Activated B cell treated with CpG ODN at 0.5 μM for 24 hours (primary cell): Measurements from ENCODE around the gene KIAA0825. TPM values are rescaled to one million over a fixed set of nuclear protein-coding genes. Genes with fewer than 3 reads are reported as not detected.
"Not testable (repeated sequence)": the region's sequence is repeated elsewhere in the genome, so short reads cannot be mapped to it uniquely, and the experiment has no call there.

Source experiments
- ATAC-seq: fragments of 200-7000 bp; cut with Tn5 transposase; one replicate; pipeline ENCODE4 v1.10.0; 2021; ENCODE audit warnings: low read depth, mild to moderate bottlenecking, moderate library complexity
- CTCF ChIA-PET: fragments of 350-600 bp; sonication (Branson Sonifier 250); formaldehyde crosslinking; loops from one replicate; lab custom pipeline; 2021; ENCODE audit warnings: antibody characterized with exemption; lab: Charles Lee
- POLR2A ChIA-PET: fragments of 350-600 bp; sonication (Branson Sonifier 250); formaldehyde crosslinking; loops from one replicate; lab custom pipeline; 2021; ENCODE audit warnings: antibody characterized with exemption; lab: Charles Lee
- DNase-seq: peaks from one replicate; pipeline ENCODE4 v3.0.0; 2022
- H3K27ac Mint-ChIP-seq: one replicate; pipeline ENCODE4 v1.8.0; 2020; ENCODE audit warnings: mixed read lengths
- H3K27me3 Mint-ChIP-seq: one replicate; pipeline ENCODE4 v1.8.0; 2021; ENCODE audit warnings: mixed read lengths
- H3K36me3 Mint-ChIP-seq: one replicate; pipeline ENCODE4 v1.8.0; 2021; ENCODE audit warnings: low read depth, mixed read lengths
- H3K4me1 Mint-ChIP-seq: one replicate; pipeline ENCODE4 v1.8.0; 2021; ENCODE audit warnings: mixed read lengths
- H3K4me3 Mint-ChIP-seq: one replicate; pipeline ENCODE4 v1.8.0; 2020; ENCODE audit warnings: mild to moderate bottlenecking, mixed read lengths
- H3K9me3 Mint-ChIP-seq: one replicate; pipeline ENCODE4 v1.8.0; 2020; ENCODE audit warnings: mixed read lengths
- intact Hi-C: fragments of 100-400 bp; cut with micrococcal nuclease; formaldehyde crosslinking; loops from one replicate; pipeline ENCODE4 v1.15.1; 2024
- total RNA-seq: library from RNA; stranded (reverse); gene quantifications from 2 replicates; pipeline ENCODE4 v1.2.3, GENCODE V29; 2022
- TF ChIP-seq, protein P1 (sequence below): fragments of 200-600 bp; IDR thresholded peaks from one replicate; pipeline ENCODE4 v1.8.0; 2022; ENCODE audit warnings: antibody characterized with exemption, mild to moderate bottlenecking

The KIAA0825 gene
- total RNA-seq, 1 donor from 2014 or later, result 2.3 TPM

DNA sequence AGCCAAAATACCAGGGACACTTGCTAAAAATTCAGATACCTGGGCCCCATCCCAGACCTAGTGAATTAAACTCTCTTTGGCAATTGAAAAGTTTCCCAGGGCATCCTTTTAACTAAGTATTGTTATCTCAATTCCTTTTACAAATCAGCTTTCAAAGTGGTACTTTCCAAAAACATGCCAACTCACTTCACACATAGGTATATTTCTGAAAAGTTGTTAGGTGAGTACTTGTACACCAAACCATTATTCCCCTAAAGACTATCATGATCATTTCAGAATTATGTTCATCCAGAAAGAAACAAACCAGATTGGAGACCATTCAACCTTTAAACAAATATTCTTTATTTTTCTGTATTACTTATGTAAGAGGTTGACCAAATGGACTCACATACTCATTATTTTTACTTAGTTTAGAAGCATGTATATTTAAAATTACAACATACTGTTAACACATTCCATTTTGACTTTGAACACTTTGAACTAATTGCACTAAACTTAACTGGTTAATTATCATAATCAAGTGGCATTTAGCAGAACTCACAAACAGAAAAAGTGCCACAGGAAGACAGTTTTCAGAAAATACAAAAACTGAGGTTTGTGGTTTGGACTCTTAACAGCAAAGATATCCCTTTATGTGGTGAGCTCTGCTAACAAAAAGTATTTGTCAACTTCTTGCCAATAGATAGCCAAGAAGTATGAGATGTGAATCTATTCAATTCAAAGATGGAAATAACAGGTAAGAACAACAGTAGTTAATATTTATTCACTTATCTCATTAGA lies 40.7 kb downstream of the KIAA0825 start:
- ChIA-PET CTCF (no interaction called here), POLR2A (no interaction called here)
- Mint-ChIP-seq H3K4me3 (no peak overlapping the region), H3K36me3 (no peaks in the 10 kb centered on the region), H3K27me3 (no peaks in the 10 kb centered on the region), H3K4me1 (peaks cover 23% of the 10 kb centered on the region), H3K27ac (no peak overlapping the region), H3K9me3 (no peaks in the 10 kb centered on the region)
- DNase-seq (no peak), ATAC-seq (no peak)
- TF ChIP-seq, protein P1, sequence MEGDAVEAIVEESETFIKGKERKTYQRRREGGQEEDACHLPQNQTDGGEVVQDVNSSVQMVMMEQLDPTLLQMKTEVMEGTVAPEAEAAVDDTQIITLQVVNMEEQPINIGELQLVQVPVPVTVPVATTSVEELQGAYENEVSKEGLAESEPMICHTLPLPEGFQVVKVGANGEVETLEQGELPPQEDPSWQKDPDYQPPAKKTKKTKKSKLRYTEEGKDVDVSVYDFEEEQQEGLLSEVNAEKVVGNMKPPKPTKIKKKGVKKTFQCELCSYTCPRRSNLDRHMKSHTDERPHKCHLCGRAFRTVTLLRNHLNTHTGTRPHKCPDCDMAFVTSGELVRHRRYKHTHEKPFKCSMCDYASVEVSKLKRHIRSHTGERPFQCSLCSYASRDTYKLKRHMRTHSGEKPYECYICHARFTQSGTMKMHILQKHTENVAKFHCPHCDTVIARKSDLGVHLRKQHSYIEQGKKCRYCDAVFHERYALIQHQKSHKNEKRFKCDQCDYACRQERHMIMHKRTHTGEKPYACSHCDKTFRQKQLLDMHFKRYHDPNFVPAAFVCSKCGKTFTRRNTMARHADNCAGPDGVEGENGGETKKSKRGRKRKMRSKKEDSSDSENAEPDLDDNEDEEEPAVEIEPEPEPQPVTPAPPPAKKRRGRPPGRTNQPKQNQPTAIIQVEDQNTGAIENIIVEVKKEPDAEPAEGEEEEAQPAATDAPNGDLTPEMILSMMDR, result no peak
- intact Hi-C loops, result no loop called here

DNA sequence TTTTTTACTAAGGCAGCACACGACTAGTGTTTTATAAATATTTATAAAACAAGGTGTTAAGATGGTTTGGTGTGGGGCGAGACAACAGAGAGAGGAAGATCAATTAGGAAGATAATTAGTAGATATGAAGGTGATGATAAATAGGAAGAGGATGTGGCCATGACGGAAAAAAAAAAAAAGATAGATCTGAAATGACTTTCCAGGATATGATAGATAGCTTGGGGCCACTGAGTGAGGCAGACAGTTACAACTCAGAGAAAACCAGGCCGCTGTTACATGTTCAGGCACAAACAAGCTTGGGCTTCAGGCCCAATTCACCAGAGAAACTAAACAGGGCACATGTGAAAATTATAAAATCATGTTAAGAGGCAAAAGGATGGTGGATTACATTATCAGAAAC lies 43.2 kb downstream of the KIAA0825 start:
- TF ChIP-seq, protein P1, result no peak
- Mint-ChIP-seq H3K27ac (no peak overlapping the region), H3K9me3 (no peaks in the 10 kb centered on the region), H3K36me3 (no peaks in the 10 kb centered on the region), H3K27me3 (no peaks in the 10 kb centered on the region), H3K4me1 (peaks cover 25% of the 10 kb centered on the region), H3K4me3 (no peak overlapping the region)
- no peak for ATAC-seq
- ChIA-PET CTCF (no interaction called here), POLR2A (no interaction called here)
- DNase-seq, result no peak
- intact Hi-C loops, result no loop called here

DNA sequence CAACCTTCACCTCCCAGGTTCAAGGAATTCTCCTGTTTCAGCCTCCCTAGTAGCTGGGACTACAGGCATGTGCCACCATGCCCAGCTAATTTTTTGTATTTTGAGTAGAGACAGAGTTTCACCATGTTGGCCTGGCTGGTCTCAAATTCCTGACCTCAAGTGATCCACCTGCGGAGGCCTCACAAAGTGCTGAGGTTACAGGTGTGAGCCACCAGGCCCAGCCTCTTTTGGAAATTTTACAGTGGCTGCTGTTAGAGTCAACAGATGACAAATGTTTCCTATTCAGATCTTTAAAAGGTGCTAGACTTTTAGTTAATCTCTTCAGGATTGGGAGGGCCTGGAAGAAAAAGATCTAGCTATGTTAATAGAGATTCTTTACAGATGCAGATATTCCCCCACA lies 45.1 kb downstream of the KIAA0825 start:
- not testable (repeated sequence) for H3K27ac Mint-ChIP-seq

DNA sequence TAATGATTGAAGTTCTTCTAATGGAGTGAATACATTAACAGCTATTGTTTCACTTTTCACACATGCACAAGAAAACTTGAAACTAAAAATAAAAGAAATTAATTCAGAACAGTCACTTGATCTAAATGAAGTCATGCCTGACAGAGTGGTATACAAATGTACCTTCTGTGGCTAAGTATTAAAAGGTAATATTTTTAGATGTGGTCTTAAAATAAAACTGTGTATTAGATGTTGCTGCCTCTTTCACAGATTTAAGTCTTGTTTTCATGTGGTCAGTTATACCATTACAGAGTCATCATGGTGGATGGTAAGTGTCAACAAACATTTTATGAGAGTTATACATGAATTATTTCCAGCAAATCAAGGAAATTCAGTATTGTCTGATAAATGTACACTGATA lies 47.0 kb downstream of the KIAA0825 start:
- TF ChIP-seq, protein P1, result no peak
- no peak for ATAC-seq
- intact Hi-C loops, result no loop called here
- H3K27me3 Mint-ChIP-seq, result no peaks in the 10 kb centered on the region
- no peaks in the 10 kb centered on the region for H3K36me3 Mint-ChIP-seq
- no peaks in the 10 kb centered on the region for H3K9me3 Mint-ChIP-seq
- no peak for DNase-seq
- ChIA-PET CTCF (no interaction called here), POLR2A (no interaction called here)
- H3K4me1 Mint-ChIP-seq, result peaks cover 2% of the 10 kb centered on the region
- H3K4me3 Mint-ChIP-seq, result no peak overlapping the region
- no peak overlapping the region for H3K27ac Mint-ChIP-seq

More for the DNA sequence above, 45.1 kb downstream of the KIAA0825 start:
- POLR2A ChIA-PET, H3K9me3 Mint-ChIP-seq, H3K27me3 Mint-ChIP-seq, DNase-seq, CTCF ChIA-PET, ATAC-seq, intact Hi-C loops, H3K4me3 Mint-ChIP-seq, H3K36me3 Mint-ChIP-seq: not testable (repeated sequence)
- peaks cover 16% of the 10 kb centered on the region for H3K4me1 Mint-ChIP-seq

DNA sequence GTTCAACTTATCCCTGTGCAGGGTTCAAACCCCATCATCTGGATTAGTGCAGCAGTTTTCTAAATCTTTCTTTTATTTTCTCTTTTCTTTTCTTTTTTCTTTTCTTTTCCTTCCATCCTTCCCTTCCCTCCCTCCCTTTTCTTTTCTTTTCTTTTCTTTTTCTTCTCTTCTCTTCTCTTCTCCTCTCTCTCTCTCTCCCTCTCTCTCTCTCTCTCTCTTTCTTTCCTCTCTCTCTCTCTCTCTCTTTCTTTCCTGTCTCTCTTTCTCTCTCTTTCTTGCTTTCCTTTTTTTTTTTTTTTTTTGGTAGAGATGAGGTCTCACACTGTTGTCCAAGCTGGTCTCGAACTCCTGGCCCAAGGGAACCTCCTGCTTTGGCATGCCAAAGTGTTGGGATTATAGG lies 53.6 kb downstream of the KIAA0825 start:
- Mint-ChIP-seq H3K36me3 (no peaks in the 10 kb centered on the region), H3K27ac (no peak overlapping the region), H3K9me3 (no peaks in the 10 kb centered on the region), H3K4me3 (no peak overlapping the region), H3K4me1 (no peaks in the 10 kb centered on the region), H3K27me3 (no peaks in the 10 kb centered on the region)
- intact Hi-C loops, result no loop called here
- POLR2A ChIA-PET, result no interaction called here
- DNase-seq, result no peak
- CTCF ChIA-PET, result no interaction called here
- no peak for ATAC-seq
- TF ChIP-seq, protein P1, result no peak
